Transverse colon (tissue), 3 donors: ENCODE results near the gene ARIH1.

Experiments used
- EP300 ChIP-seq: sonication (generic); formaldehyde crosslinking; IDR thresholded peaks from one replicate; pipeline ENCODE4 v1.6.1; 2017; ENCODE audit warnings: antibody characterized with exemption, low read depth
- POLR2A ChIP-seq: fragments of 450-650 bp; IDR thresholded peaks from one replicate; pipeline ENCODE4 v1.6.1; 2016; ENCODE audit warnings: antibody characterized with exemption, mild to moderate bottlenecking, moderate library complexity
- TF ChIP-seq, protein P1 (sequence below), 5 experiments: fragments of 200-600 bp in 3 of 5; fragments of 450-650 bp in 2 of 5; sonication (generic) in 3 of 5; IDR thresholded peaks; 1 replicate in 2 of 5; 2 replicates in 3 of 5; pipeline ENCODE4 v1.5.1; 2016 to 2017; ENCODE audit warnings: antibody characterized with exemption in 5 of 5, inconsistent platforms in 3 of 5, mild to moderate bottlenecking in 2 of 5, moderate library complexity in 1 of 5

DNA sequence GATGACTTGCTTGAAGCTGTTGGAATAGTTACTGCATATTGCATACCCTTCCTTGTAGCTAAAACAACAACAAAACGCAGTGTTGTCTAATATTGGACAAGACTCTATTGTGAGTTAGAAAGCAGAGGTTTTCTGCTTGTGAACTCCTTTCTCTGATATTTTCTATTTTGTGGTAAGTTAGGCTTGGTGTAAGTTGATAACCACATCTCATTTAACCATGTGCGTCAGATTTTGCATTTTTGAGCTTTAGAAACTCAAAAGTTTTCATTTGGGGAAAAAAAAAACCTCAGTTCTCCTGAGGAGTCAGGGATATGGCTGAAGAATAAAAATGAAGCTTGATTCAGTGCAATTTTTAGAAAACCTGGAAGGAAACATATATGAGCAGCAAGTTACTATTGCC, 1.5 kb downstream of the ARIH1 start:
- TF ChIP-seq, protein P1, sequence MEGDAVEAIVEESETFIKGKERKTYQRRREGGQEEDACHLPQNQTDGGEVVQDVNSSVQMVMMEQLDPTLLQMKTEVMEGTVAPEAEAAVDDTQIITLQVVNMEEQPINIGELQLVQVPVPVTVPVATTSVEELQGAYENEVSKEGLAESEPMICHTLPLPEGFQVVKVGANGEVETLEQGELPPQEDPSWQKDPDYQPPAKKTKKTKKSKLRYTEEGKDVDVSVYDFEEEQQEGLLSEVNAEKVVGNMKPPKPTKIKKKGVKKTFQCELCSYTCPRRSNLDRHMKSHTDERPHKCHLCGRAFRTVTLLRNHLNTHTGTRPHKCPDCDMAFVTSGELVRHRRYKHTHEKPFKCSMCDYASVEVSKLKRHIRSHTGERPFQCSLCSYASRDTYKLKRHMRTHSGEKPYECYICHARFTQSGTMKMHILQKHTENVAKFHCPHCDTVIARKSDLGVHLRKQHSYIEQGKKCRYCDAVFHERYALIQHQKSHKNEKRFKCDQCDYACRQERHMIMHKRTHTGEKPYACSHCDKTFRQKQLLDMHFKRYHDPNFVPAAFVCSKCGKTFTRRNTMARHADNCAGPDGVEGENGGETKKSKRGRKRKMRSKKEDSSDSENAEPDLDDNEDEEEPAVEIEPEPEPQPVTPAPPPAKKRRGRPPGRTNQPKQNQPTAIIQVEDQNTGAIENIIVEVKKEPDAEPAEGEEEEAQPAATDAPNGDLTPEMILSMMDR (IDR thresholded peaks at IDR 0.05), result no peak
- TF ChIP-seq EP300 (no peak), POLR2A (no peak)
